HepG2 (cell line): ENCODE data around the gene FAM210A. TPM values are rescaled to one million over a fixed set of nuclear protein-coding genes. Genes with fewer than 3 reads are reported as not detected.

Experiments used
- ELF3 ChIP-seq: IDR thresholded peaks from 2 replicates; pipeline ENCODE4 v1.6.1; 2016; ENCODE audit warnings: missing genetic modification reagents, missing compliant biosample characterization
- FOXO4 ChIP-seq: sonication (generic); formaldehyde crosslinking; conservative IDR thresholded peaks from 2 replicates; pipeline ENCODE4 v1.8.1; 2023; ENCODE audit warnings: missing genetic modification reagents
- GABPB1 ChIP-seq: IDR thresholded peaks from 2 replicates; pipeline ENCODE4 v1.6.1; 2016; ENCODE audit warnings: mild to moderate bottlenecking, missing genetic modification reagents, moderate library complexity, missing compliant biosample characterization
- KAT2B ChIP-seq: fragments of 150-350 bp; IDR thresholded peaks from 2 replicates; pipeline ENCODE4 v1.6.1; 2014; ENCODE audit warnings: low read depth, low read length, borderline replicate concordance
- MAFG ChIP-seq: sonication (generic); formaldehyde crosslinking; IDR thresholded peaks from 2 replicates; pipeline ENCODE4 v1.5.1; 2020; ENCODE audit warnings: mild to moderate bottlenecking, missing genetic modification reagents
- ONECUT2 ChIP-seq: sonication (generic); formaldehyde crosslinking; IDR thresholded peaks from 2 replicates; pipeline ENCODE4 v1.4.0; 2020; ENCODE audit warnings: missing genetic modification reagents
- PCBP2 ChIP-seq: fragments of 200-400 bp; formaldehyde crosslinking; optimal IDR thresholded peaks from 2 replicates; pipeline ENCODE3; 2018; ENCODE audit warnings: low read length, low read depth; ENCODE audit not compliant: poor library complexity, severe bottlenecking
- TAF1 ChIP-seq: sonication (generic); formaldehyde crosslinking; IDR thresholded peaks from 2 replicates; pipeline ENCODE4 v1.4.0; 2020; ENCODE audit warnings: missing genetic modification reagents
- TFDP2 ChIP-seq: sonication (generic); formaldehyde crosslinking; IDR thresholded peaks from 2 replicates; pipeline ENCODE4 v1.4.0; 2020; ENCODE audit warnings: missing genetic modification reagents
- THYN1 ChIP-seq: sonication (generic); formaldehyde crosslinking; IDR thresholded peaks from 2 replicates; pipeline ENCODE4 v1.8.1; 2023; ENCODE audit warnings: low read depth, mild to moderate bottlenecking, moderate library complexity, missing genetic modification reagents, borderline replicate concordance
- YEATS2 ChIP-seq: sonication (generic); formaldehyde crosslinking; IDR thresholded peaks from 2 replicates; pipeline ENCODE4 v1.4.0; 2020; ENCODE audit warnings: missing genetic modification reagents, borderline replicate concordance
- ZBTB14 ChIP-seq: sonication (generic); formaldehyde crosslinking; IDR thresholded peaks from 2 replicates; pipeline ENCODE4 v1.4.0; 2020; ENCODE audit warnings: missing genetic modification reagents
- ZFP36 ChIP-seq: fragments of 150-350 bp; IDR thresholded peaks from 2 replicates; pipeline ENCODE4 v1.6.1; 2018; ENCODE audit warnings: borderline replicate concordance, low read length, low read depth; ENCODE audit not compliant: partially characterized antibody
- ZNF124 ChIP-seq: sonication (generic); formaldehyde crosslinking; IDR thresholded peaks from 2 replicates; pipeline ENCODE4 v1.4.0; 2020; ENCODE audit warnings: missing genetic modification reagents
- ZNF263 ChIP-seq: sonication (generic); formaldehyde crosslinking; IDR thresholded peaks from 2 replicates; pipeline ENCODE4 v1.4.0; 2020; ENCODE audit warnings: missing genetic modification reagents
- ZNF296 ChIP-seq: sonication (generic); formaldehyde crosslinking; conservative IDR thresholded peaks from 2 replicates; pipeline ENCODE4 v1.5.0; 2020; ENCODE audit warnings: mild to moderate bottlenecking, missing genetic modification reagents
- ZNF337 ChIP-seq: sonication (generic); formaldehyde crosslinking; IDR thresholded peaks from 2 replicates; pipeline ENCODE4 v1.5.1; 2020; ENCODE audit warnings: missing genetic modification reagents, low read depth, mild to moderate bottlenecking, borderline replicate concordance
- ZNF512B ChIP-seq: sonication (generic); formaldehyde crosslinking; IDR thresholded peaks from 2 replicates; pipeline ENCODE4 v1.5.1; 2020; ENCODE audit warnings: missing genetic modification reagents, mild to moderate bottlenecking, borderline replicate concordance
- ZNF563 ChIP-seq: sonication (generic); formaldehyde crosslinking; IDR thresholded peaks from 2 replicates; pipeline ENCODE4 v1.8.0; 2022; ENCODE audit warnings: mild to moderate bottlenecking, moderate library complexity, missing genetic modification reagents
- ZNF639 ChIP-seq: conservative IDR thresholded peaks from 2 replicates; pipeline ENCODE4 v1.6.1; 2018; ENCODE audit warnings: missing genetic modification reagents
- ZNF678 ChIP-seq: sonication (generic); formaldehyde crosslinking; IDR thresholded peaks from 2 replicates; pipeline ENCODE4 v1.4.0; 2020; ENCODE audit warnings: mild to moderate bottlenecking, missing genetic modification reagents
- ZNF703 ChIP-seq: sonication (generic); formaldehyde crosslinking; IDR thresholded peaks from 2 replicates; pipeline ENCODE4 v1.5.1; 2020; ENCODE audit warnings: missing genetic modification reagents, mild to moderate bottlenecking, moderate library complexity, borderline replicate concordance
- polyA plus RNA-seq, 8 experiments: library from polyadenylated mRNA; depleted of rRNA in 3 of 8; stranded (reverse) in 7 of 8; unstranded in 1 of 8; fragments of >200 nt; fragmentation: Illumina TruSeq in 4 of 8; extraction: Trizol in 4 of 8; gene quantifications; 2 replicates each; pipeline versions ENCODE4 v1.2.1 to v1.2.3, GENCODE V29; 2011 to 2016; ENCODE audit warnings: low read depth in 4 of 8, missing spikeins in 1 of 8, mixed read lengths in 1 of 8; ENCODE audit not compliant: insufficient read depth in 1 of 8
- total RNA-seq, 5 experiments: library from RNA; depleted of rRNA; stranded (reverse); fragments of >200 nt; fragmentation: Illumina TruSeq; extraction: Trizol; gene quantifications; 2 replicates each; pipeline ENCODE4 v1.2.3, GENCODE V29; 2016; ENCODE audit warnings: low read depth in 1 of 5

FAM210A gene
- total and polyA plus RNA-seq, 2 of the 13 experiments (the other 11 are each of a cell fraction or from before 2014, with no cell fraction given) = 33.2 to 37.5 TPM

GRCh38 chr18:13726232-13726971, at the start of gene FAM210A, which contains the start of gene RNMT (continued):
- TF ChIP-seq ZNF337 = peak; percentile 81
- no peak for TF ChIP-seq ZNF296 (CRISPR knock-in tag)
- no peak for TF ChIP-seq PCBP2
- peak; percentile 91 for TF ChIP-seq ELF3 (CRISPR knock-in tag)
- no peak for TF ChIP-seq ZNF512B (CRISPR knock-in tag)
- peak; percentile 93 for TF ChIP-seq YEATS2 (CRISPR knock-in tag)
- TF ChIP-seq ZFP36 = no peak
- no peak; the same call in 1 of the 2 replicates for TF ChIP-seq THYN1
- peak; percentile 48 for TF ChIP-seq ZNF639
- peak; percentile 84 for TF ChIP-seq ZBTB14 (CRISPR knock-in tag)
- peak; percentile 60; the same call in 1 of the 2 replicates for TF ChIP-seq ZNF703 (CRISPR knock-in tag)
- TF ChIP-seq TAF1 = peak; percentile 76
- TF ChIP-seq ZNF124 (CRISPR knock-in tag) = peak; percentile 18
- TF ChIP-seq KAT2B = no peak
- no peak for TF ChIP-seq MAFG (CRISPR knock-in tag)
- no peak for TF ChIP-seq ONECUT2
- no peak for TF ChIP-seq FOXO4
- peak; percentile 67 for TF ChIP-seq ZNF263 (CRISPR knock-in tag)
- TF ChIP-seq TFDP2 (CRISPR knock-in tag) = peak; percentile 94
- peak; percentile 41 for TF ChIP-seq ZNF563 (CRISPR knock-in tag)
- peak; percentile 95; the same call in 1 of the 2 replicates for TF ChIP-seq ZNF678 (CRISPR knock-in tag)
- TF ChIP-seq GABPB1 = peak; percentile 100
